HepG2 (cell line): Measurements from ENCODE around the gene IL22RA1. TPM values are rescaled to one million over a fixed set of nuclear protein-coding genes. Genes with fewer than 3 reads are reported as not detected.

ENCODE experiments used
- CCDC6 ChIP-seq: sonication (generic); formaldehyde crosslinking; IDR thresholded peaks from 2 replicates; pipeline ENCODE4 v1.8.1; 2022; ENCODE audit warnings: mild to moderate bottlenecking, missing genetic modification reagents, moderate library complexity
- HDAC1 ChIP-seq: sonication (generic); formaldehyde crosslinking; IDR thresholded peaks from 2 replicates; pipeline ENCODE4 v1.5.1; 2020; ENCODE audit warnings: mild to moderate bottlenecking, missing genetic modification reagents
- KDM2A ChIP-seq: sonication (generic); formaldehyde crosslinking; IDR thresholded peaks from 2 replicates; pipeline ENCODE4 v1.4.0; 2020; ENCODE audit warnings: low read depth, missing genetic modification reagents, borderline replicate concordance
- NFE2L2 ChIP-seq: fragments of 150-350 bp; IDR thresholded peaks from 2 replicates; pipeline ENCODE4 v1.6.1; 2014; ENCODE audit warnings: low read length
- NR2F1 ChIP-seq, 2 experiments: fragments of 450-650 bp in 1 of 2; formaldehyde crosslinking in 1 of 2; IDR thresholded peaks; 2 replicates each; pipeline versions ENCODE4 v1.5.0 to v1.6.1; 2016 to 2020; ENCODE audit warnings: mild to moderate bottlenecking in 1 of 2, missing compliant biosample characterization in 1 of 2, missing genetic modification reagents in 1 of 2, moderate library complexity in 1 of 2
- NR3C1 ChIP-seq: sonication (generic); formaldehyde crosslinking; IDR thresholded peaks from 2 replicates; pipeline ENCODE4 v1.4.0; 2020; ENCODE audit warnings: missing genetic modification reagents
- TARDBP ChIP-seq: sonication (generic); formaldehyde crosslinking; IDR thresholded peaks from 2 replicates; pipeline ENCODE4 v1.8.0; 2022; ENCODE audit warnings: mild to moderate bottlenecking, missing genetic modification reagents
- TEAD3 ChIP-seq: optimal IDR thresholded peaks from 2 replicates; pipeline ENCODE3; 2016; ENCODE audit warnings: borderline replicate concordance
- ZNF180 ChIP-seq: sonication (generic); formaldehyde crosslinking; IDR thresholded peaks from 2 replicates; pipeline ENCODE4 v1.4.0; 2020; ENCODE audit warnings: low read depth, missing genetic modification reagents, borderline replicate concordance
- ZNF282 ChIP-seq: fragments of 450-650 bp; IDR thresholded peaks from 2 replicates; pipeline ENCODE4 v1.6.1; 2018; ENCODE audit not compliant: partially characterized antibody
- ZNF337 ChIP-seq: sonication (generic); formaldehyde crosslinking; IDR thresholded peaks from 2 replicates; pipeline ENCODE4 v1.5.1; 2020; ENCODE audit warnings: missing genetic modification reagents, low read depth, mild to moderate bottlenecking, borderline replicate concordance
- ZNF34 ChIP-seq: sonication (generic); formaldehyde crosslinking; IDR thresholded peaks from 2 replicates; pipeline ENCODE4 v1.4.0; 2020; ENCODE audit warnings: mild to moderate bottlenecking, missing genetic modification reagents, borderline replicate concordance
- ZNF672 ChIP-seq: sonication (generic); formaldehyde crosslinking; IDR thresholded peaks from 2 replicates; pipeline ENCODE4 v1.8.1; 2022; ENCODE audit warnings: missing genetic modification reagents
- ZNF788 ChIP-seq: sonication (generic); formaldehyde crosslinking; IDR thresholded peaks from 2 replicates; pipeline ENCODE4 v1.5.0; 2020; ENCODE audit warnings: mild to moderate bottlenecking, missing genetic modification reagents, borderline replicate concordance
- polyA plus RNA-seq, 8 experiments: library from polyadenylated mRNA; depleted of rRNA in 3 of 8; stranded (reverse) in 7 of 8; unstranded in 1 of 8; fragments of >200 nt; fragmentation: Illumina TruSeq in 4 of 8; extraction: Trizol in 4 of 8; gene quantifications; 2 replicates each; pipeline versions ENCODE4 v1.2.1 to v1.2.3, GENCODE V29; 2011 to 2016; ENCODE audit warnings: low read depth in 4 of 8, missing spikeins in 1 of 8, mixed read lengths in 1 of 8; ENCODE audit not compliant: insufficient read depth in 1 of 8
- total RNA-seq, 5 experiments: library from RNA; depleted of rRNA; stranded (reverse); fragments of >200 nt; fragmentation: Illumina TruSeq; extraction: Trizol; gene quantifications; 2 replicates each; pipeline ENCODE4 v1.2.3, GENCODE V29; 2016; ENCODE audit warnings: low read depth in 1 of 5
- TF ChIP-seq, protein P1 (sequence below): sonication (generic); formaldehyde crosslinking; IDR thresholded peaks from 2 replicates; pipeline ENCODE4 v1.4.0; 2020; ENCODE audit warnings: missing genetic modification reagents, mild to moderate bottlenecking, borderline replicate concordance
- TF ChIP-seq, protein P2 (sequence below): sonication (generic); formaldehyde crosslinking; IDR thresholded peaks from 2 replicates; pipeline ENCODE4 v1.4.0; 2020; ENCODE audit warnings: low read depth, mild to moderate bottlenecking, missing genetic modification reagents
- TF ChIP-seq, protein P3 (sequence below): sonication (generic); formaldehyde crosslinking; conservative IDR thresholded peaks from 2 replicates; pipeline ENCODE4 v1.4.0; 2020; ENCODE audit warnings: mild to moderate bottlenecking, missing genetic modification reagents, moderate library complexity
- TF ChIP-seq, protein P4 (sequence below): sonication (generic); formaldehyde crosslinking; IDR thresholded peaks from 2 replicates; pipeline ENCODE4 v1.4.0; 2020; ENCODE audit warnings: missing genetic modification reagents
- TF ChIP-seq, protein P5 (sequence below): sonication (generic); formaldehyde crosslinking; IDR thresholded peaks from 2 replicates; pipeline ENCODE4 v1.9.0; 2022; ENCODE audit warnings: low read depth, missing genetic modification reagents

IL22RA1 gene
- total and polyA plus RNA-seq, 2 of the 13 experiments (the other 11 are each of a cell fraction or from before 2014, with no cell fraction given): 4.4 to 10.2 TPM

DNA sequence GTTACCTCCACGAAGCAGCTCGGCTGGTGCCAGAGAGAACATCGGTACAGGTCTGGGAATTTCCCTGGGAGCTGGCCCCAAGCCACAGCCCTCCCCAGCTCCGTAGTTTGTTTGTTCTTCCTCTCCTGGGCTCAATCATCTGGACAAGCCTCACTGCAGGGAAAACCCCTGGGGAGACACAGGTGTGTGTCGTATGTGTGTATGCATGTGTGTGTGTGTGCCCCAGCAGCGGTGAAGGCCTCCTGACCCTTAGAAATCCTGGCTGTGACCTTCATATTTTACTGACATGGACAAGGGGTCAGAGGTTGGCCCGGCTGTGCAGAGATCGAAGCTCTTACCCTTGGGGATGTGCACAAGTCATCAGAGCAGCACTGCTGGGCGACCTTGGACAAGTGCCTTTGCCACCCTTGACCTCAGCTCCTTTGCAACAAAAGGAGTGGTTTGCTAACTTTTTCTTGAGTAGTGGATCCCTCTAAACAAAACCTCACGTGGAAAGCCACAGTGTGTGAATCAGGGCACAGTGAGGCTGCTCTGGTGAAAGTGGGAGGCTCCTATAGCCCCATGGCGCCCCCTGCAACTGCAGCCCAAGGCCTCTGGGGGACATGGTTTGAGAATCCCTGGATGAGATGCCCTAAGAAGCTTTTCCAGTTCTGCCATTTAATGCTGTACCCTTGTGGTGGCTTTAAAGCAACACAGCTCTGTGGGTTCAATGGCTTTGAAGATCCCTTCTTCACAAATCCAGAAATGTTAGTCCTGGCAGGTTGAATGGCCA, 12.3 kb upstream of the IL22RA1 start (continued):
- no peak for TF ChIP-seq ZNF34 (CRISPR knock-in tag)
- TF ChIP-seq HDAC1 (CRISPR knock-in tag): peak; percentile 21; the same call in 1 of the 2 replicates
- TF ChIP-seq, protein P1, sequence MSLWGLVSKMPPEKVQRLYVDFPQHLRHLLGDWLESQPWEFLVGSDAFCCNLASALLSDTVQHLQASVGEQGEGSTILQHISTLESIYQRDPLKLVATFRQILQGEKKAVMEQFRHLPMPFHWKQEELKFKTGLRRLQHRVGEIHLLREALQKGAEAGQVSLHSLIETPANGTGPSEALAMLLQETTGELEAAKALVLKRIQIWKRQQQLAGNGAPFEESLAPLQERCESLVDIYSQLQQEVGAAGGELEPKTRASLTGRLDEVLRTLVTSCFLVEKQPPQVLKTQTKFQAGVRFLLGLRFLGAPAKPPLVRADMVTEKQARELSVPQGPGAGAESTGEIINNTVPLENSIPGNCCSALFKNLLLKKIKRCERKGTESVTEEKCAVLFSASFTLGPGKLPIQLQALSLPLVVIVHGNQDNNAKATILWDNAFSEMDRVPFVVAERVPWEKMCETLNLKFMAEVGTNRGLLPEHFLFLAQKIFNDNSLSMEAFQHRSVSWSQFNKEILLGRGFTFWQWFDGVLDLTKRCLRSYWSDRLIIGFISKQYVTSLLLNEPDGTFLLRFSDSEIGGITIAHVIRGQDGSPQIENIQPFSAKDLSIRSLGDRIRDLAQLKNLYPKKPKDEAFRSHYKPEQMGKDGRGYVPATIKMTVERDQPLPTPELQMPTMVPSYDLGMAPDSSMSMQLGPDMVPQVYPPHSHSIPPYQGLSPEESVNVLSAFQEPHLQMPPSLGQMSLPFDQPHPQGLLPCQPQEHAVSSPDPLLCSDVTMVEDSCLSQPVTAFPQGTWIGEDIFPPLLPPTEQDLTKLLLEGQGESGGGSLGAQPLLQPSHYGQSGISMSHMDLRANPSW (CRISPR knock-in tag): no peak
- no peak for TF ChIP-seq ZNF180 (CRISPR knock-in tag)
- no peak for TF ChIP-seq TARDBP (CRISPR knock-in tag)
- no peak for TF ChIP-seq ZNF788 (CRISPR knock-in tag)
- no peak for TF ChIP-seq ZNF672 (CRISPR knock-in tag)
- TF ChIP-seq, protein P2, sequence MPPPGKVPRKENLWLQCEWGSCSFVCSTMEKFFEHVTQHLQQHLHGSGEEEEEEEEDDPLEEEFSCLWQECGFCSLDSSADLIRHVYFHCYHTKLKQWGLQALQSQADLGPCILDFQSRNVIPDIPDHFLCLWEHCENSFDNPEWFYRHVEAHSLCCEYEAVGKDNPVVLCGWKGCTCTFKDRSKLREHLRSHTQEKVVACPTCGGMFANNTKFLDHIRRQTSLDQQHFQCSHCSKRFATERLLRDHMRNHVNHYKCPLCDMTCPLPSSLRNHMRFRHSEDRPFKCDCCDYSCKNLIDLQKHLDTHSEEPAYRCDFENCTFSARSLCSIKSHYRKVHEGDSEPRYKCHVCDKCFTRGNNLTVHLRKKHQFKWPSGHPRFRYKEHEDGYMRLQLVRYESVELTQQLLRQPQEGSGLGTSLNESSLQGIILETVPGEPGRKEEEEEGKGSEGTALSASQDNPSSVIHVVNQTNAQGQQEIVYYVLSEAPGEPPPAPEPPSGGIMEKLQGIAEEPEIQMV (CRISPR knock-in tag): no peak
- peak; percentile 16 for TF ChIP-seq TEAD3 (CRISPR knock-in tag)
- no peak for TF ChIP-seq NFE2L2
- TF ChIP-seq, protein P3, sequence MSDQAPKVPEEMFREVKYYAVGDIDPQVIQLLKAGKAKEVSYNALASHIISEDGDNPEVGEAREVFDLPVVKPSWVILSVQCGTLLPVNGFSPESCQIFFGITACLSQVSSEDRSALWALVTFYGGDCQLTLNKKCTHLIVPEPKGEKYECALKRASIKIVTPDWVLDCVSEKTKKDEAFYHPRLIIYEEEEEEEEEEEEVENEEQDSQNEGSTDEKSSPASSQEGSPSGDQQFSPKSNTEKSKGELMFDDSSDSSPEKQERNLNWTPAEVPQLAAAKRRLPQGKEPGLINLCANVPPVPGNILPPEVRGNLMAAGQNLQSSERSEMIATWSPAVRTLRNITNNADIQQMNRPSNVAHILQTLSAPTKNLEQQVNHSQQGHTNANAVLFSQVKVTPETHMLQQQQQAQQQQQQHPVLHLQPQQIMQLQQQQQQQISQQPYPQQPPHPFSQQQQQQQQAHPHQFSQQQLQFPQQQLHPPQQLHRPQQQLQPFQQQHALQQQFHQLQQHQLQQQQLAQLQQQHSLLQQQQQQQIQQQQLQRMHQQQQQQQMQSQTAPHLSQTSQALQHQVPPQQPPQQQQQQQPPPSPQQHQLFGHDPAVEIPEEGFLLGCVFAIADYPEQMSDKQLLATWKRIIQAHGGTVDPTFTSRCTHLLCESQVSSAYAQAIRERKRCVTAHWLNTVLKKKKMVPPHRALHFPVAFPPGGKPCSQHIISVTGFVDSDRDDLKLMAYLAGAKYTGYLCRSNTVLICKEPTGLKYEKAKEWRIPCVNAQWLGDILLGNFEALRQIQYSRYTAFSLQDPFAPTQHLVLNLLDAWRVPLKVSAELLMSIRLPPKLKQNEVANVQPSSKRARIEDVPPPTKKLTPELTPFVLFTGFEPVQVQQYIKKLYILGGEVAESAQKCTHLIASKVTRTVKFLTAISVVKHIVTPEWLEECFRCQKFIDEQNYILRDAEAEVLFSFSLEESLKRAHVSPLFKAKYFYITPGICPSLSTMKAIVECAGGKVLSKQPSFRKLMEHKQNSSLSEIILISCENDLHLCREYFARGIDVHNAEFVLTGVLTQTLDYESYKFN (CRISPR knock-in tag): peak; percentile 39
- TF ChIP-seq KDM2A: no peak
- TF ChIP-seq NR3C1 (CRISPR knock-in tag): no peak
- TF ChIP-seq ZNF282: no peak
- TF ChIP-seq, protein P4, sequence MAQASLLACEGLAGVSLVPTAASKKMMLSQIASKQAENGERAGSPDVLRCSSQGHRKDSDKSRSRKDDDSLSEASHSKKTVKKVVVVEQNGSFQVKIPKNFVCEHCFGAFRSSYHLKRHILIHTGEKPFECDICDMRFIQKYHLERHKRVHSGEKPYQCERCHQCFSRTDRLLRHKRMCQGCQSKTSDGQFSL (CRISPR knock-in tag): no peak
- no peak for TF ChIP-seq ZNF337 (CRISPR knock-in tag)
- peak; percentile 76 to 77; a peak in 3 of 4 replicates for TF ChIP-seq NR2F1 (CRISPR knock-in tag; IDR thresholded peaks at IDR 0.05)
- no peak for TF ChIP-seq CCDC6 (CRISPR knock-in tag)
- TF ChIP-seq, protein P5, sequence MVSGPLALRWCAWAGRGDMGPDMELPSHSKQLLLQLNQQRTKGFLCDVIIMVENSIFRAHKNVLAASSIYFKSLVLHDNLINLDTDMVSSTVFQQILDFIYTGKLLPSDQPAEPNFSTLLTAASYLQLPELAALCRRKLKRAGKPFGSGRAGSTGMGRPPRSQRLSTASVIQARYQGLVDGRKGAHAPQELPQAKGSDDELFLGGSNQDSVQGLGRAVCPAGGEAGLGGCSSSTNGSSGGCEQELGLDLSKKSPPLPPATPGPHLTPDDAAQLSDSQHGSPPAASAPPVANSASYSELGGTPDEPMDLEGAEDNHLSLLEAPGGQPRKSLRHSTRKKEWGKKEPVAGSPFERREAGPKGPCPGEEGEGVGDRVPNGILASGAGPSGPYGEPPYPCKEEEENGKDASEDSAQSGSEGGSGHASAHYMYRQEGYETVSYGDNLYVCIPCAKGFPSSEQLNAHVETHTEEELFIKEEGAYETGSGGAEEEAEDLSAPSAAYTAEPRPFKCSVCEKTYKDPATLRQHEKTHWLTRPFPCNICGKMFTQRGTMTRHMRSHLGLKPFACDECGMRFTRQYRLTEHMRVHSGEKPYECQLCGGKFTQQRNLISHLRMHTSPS (CRISPR knock-in tag): no peak
